Activated CD4-positive, alpha-beta T cell treated with anti-CD3 and anti-CD28 coated beads, Interleukin-2, amount 50 U/mL, for 16 hours (primary cell): ENCODE results near the gene ADAMTSL1.

Source experiments
- DNase-seq: peaks from one replicate; pipeline ENCODE4 v3.0.0-alpha.2; 2020

The ADAMTSL1 gene

DNA sequence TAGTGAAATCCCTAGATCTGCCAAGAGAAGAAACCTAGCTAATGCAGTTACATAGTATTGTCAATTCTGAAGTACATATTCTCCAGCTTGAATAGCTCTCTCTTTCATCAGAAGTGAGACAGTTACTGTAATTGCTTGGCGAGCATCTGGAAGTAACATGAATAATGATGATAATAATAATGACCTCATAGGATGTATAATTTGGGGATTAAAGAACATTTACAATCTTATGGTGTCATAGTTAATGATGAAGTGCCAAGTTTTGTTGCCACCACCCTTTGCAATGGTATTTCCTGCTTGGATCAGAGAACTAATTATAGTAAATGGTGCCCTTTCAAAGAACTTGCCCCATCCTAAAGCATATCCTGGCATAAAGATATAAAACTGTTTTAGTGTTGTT is 201.4 kb downstream of the ADAMTSL1 start:
- no peak for DNase-seq

- no peak for DNase-seq
These were observed 202.0 kb downstream of the ADAMTSL1 start for GRCh38 chr9:18675973-18676372.

GRCh38 chr9:18676525-18676924 is 202.6 kb downstream of the ADAMTSL1 start:
- DNase-seq: no peak

DNA sequence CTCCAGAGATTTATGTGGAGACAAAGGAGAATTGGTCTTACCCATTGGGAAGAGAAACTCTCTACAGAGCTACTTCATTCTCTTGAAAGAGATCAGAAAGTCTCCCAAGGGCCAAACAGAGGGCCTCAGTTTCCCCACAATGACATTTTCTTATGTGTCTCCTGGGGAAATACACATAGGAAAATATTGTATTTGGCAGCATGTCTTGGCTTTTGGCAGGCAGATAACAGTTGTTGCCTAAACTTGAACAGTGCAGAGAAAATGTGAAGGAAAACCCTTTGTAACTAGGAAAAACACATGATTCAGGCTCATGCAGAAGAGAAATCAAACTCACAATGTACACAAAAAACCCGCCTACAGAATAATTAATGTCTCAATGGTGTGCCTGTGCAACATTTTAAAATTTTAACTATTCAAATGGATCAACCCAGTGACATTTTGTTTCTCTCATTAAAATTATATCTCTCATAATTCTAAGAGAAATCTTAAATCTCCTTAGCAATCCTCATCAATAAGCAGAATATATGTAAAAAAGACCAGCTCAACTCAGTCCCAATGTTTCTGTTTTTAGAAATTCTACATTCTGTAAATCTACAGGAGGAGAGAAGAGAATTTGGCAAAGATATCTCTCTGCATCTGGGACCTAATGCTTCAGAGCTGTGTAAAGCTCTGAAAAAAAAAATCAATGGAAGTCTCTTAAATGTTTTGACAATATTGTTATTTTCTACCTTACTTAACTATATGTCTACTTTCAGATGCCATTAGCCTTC is 205.1 kb downstream of the ADAMTSL1 start:
- no peak for DNase-seq

DNA sequence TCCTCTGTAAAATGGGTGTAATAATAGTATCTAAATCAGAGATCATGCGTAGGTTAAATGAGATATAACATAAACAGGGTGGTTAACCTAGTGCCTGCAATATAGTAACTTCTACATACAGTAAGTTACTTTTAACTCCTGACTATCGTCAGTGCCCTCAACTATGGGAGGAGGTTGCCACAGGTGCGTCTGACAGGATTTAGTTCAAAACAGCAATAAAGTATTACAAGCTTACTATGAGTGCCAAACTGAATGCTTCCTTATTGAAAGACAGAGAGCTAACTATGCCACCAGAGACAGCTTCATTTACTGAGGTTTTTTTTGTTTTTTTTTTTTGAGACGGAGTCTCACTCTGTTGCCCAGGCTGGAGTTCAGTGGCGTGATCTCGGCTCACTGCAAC is 209.0 kb downstream of the ADAMTSL1 start:
- DNase-seq: no peak

GRCh38 chr9:18683312-18683711 is 209.4 kb downstream of the ADAMTSL1 start:
- no peak for DNase-seq

GRCh38 chr9:18683851-18684250 is 209.9 kb downstream of the ADAMTSL1 start:
- no peak for DNase-seq

DNA sequence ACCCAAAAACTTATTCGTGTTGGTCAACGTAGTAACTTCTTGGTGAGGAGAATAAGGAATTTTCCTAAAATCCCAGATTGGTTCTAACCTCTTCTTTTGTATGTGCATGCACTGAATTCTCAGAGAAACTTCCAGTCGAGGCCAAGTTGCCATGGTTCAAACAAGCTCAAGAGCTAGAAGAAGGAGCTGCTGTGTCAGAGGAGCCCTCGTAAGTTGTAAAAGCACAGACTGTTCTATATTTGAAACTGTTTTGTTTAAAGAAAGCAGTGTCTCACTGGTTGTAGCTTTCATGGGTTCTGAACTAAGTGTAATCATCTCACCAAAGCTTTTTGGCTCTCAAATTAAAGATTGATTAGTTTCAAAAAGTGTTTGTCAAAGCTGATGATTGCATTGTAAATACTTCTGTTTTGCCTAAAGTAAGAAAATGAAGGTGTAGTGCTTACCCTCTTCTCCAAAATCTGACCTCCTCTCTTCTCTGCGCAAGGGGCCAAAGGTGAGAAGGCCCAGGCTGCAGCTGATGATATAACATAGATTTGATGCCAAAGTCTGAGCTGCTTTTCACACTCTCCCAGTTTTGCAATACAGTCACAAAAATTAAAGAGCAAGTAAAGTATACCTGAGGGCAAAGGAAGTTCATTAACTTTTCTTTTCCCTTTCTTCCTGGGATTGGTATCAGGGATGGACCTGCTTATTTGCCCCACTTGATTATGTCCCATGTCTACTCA is 210.8 kb downstream of the ADAMTSL1 start:
- DNase-seq: no peak

DNA sequence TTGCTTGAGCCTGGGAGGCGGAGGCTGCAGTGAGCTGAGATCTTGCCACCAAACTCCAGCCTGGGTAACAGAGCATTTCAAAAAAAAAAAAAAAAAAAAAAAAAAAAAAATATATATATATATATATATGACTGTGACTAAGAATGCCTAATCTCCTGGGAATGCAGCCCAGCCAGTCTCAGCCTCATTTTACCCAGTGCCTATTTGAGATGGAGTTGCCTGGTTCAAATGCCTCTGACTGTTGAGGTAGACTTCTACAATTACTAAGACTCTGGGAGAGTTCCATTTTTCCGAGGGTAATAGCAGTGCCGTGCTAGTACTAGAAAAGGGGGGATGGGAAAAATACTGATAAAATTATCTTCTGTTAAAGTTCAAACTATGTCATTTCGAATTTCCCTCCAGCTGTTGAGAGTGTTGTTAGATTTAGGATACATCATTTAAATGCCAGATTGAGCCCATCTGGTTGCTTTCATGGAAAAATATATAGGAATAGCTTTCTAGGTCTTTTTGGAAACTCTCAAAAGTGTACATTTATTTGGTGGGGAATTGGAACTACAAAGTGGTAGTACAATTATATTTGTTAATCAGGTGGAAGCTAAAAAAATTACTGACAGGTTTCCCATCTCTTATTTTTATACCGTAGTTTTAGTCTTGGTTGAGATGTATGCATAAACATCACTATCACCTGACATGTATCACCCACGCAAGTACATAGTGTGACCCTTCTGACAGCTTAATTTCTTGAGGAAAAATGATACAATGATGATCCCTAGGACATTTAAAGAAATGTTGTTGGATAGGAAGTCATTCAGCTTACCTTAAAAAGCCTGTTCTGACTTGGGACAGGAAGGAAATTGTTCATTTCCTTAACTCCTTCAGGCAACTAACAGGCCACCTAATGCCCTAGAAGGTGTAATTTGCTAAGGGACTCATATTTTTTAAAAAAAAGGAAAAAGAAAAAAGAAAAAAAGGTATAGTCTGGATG is 214.9 kb downstream of the ADAMTSL1 start:
- no peak for DNase-seq

DNA sequence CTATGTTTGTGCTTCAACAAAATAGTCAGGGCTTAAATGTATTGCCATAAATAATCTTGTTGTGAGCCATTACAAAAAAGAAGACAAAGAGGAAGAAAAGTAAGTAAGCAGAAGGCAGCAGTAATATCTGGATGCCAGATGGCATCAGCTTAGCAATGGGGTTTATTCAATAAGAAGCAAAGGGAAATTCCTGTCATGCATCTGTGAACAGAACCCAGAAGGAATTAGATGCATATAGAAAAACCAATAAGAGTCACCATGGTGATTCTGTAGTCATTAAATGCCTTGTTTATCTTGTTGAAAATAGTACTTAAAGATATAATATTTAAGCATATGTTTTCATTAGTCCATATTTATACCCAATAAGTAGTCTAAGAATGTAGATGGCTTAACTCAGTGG is 216.0 kb downstream of the ADAMTSL1 start:
- DNase-seq: no peak

GRCh38 chr9:18692268-18692667 is 218.3 kb downstream of the ADAMTSL1 start:
- no peak for DNase-seq

DNA sequence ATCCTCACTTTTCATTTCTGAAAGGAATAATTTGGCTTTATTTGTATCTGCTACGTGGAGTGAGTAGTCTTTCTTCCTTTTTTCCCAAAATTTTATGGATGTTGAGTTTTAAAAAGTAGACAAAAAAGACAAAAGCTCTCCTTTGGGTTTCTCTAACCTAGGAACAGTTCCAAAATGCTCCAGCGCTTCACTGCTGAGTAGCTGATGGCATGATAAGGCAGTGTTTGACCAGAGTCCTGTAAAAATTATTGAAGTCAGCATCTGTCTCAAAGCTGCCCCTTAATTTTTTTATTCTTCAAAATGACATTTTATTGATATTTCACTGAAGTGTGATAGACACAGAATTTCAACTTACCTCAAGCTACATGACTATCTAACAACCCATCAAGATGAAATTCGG is 219.0 kb downstream of the ADAMTSL1 start:
- no peak for DNase-seq

DNA sequence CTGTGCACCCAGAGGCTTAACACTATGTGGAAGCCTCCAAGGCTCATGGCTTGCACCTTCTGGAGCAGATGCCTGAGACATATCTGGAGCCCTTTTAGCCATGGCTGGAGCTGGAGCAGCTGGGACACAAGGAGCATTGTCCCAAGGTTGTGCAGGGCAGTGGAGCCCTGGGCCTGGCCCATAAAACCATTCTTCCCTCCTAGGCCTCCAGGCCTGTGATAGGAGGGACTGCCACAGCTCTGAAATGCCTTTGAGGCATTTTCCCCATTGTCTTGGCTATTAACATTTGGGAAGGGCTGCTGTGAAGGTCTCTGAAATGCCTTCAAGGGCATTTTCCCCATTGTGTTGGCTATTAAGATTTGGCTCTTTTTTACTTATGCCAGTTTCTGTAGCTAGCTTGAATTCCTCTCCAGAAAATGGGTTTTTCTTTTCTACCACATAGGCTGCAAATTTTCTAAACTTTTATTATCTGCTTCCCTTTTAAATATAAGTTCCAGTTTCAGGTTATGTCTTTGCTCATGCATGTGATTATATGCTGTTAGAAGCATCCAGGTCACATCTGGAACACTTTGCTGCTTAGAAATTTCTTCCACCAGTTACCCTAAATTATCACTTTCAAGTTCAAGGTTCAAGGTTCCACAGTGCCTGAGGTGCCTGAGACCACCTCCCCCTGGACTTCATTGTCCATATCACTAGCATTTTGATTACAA is 221.2 kb downstream of the ADAMTSL1 start:
- DNase-seq: no peak

GRCh38 chr9:18698992-18699391 is 225.0 kb downstream of the ADAMTSL1 start:
- DNase-seq: no peak

GRCh38 chr9:18699764-18700163 is 225.8 kb downstream of the ADAMTSL1 start:
- DNase-seq: no peak

DNA sequence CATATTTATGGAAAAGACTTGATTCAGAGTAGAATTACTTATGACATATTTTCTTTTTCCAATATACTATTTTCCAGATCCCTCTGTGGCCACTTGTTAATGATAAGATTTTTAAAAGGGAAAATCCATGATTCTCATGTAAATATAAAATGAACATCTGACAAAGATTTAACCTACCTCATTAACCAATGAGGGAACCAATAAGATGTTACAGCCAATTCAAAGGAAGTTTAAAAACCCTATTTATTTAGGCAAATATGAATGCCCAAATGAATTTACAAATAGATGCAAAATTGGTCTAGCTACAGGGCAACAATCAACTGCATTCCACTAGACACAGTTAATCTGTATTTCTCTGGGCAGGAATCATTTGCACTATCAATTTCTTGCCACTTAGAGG is 226.8 kb downstream of the ADAMTSL1 start:
- DNase-seq: no peak

GRCh38 chr9:18703151-18703900 is 229.4 kb downstream of the ADAMTSL1 start:
- no peak for DNase-seq

GRCh38 chr9:18703901-18704379 is 230.0 kb downstream of the ADAMTSL1 start:
- no peak for DNase-seq

DNA sequence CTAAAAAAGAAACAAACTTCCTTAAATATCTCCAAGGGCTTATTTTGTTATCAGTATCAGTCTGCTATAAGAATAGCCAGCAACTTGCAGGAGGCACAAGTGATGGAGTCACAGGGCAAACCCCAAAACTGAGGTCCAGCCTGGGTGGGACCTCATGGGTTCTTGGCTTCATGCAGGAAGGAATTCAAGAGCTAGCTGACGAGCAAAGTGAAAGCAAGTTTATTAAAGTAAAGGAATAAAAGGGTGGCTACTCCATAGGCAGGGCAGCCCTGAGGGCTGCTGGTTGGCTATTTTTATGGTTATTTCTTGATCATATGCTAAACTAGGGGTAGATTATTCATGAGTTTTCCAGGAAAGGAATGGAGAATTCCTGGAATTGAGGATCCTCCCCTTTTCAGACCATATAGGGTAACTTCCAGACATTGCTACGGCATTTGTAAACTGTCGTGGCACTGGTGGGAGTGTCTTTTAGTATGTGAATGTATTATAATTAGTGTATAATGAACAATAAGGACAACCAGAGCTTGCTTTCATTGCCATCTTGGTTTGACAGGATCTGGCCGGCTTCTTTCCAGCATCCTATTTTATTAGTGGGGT is 231.9 kb downstream of the ADAMTSL1 start:
- DNase-seq: no peak

DNA sequence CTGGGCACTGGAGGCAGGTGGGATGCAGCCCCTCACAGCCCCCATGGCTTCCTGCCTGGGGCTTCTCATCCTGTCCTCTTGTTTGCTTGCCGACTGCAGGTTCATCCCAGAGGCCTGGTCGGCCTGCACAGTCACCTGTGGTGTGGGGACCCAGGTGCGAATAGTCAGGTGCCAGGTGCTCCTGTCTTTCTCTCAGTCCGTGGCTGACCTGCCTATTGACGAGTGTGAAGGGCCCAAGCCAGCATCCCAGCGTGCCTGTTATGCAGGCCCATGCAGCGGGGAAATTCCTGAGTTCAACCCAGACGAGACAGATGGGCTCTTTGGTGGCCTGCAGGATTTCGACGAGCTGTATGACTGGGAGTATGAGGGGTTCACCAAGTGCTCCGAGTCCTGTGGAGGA is 232.7 kb downstream of the ADAMTSL1 start:
- DNase-seq: no peak

DNA sequence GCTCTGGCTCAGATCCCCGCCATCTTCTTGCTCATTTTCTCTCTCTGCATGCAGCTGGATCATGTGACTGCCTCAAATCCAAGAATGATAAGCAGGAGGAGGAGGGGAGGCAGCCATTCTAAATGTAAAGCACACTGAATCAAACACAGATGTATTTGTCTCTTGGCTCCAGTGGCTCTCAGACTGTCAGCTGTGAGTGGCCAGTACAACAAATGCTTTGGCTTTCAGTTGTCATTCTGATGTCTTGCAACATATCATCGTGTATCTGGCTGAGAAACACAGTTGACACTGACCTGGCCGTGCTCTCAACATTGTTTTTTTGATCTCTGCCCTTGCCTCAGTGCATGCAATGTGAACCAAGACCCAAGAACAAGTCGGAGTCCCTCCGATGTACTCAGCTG is 233.1 kb downstream of the ADAMTSL1 start:
- DNase-seq: no peak
